Endodermal cell (in vitro differentiated cells): ENCODE measurements around the gene LIN28B. TPM values are rescaled to one million over a fixed set of nuclear protein-coding genes. Genes with fewer than 3 reads are reported as not detected.

Source experiments
- DNase-seq: peaks from one replicate; pipeline ENCODE4 v3.0.0-alpha.2; 2017
- H3K27ac ChIP-seq: 2 replicates; pipeline ENCODE4 v1.5.1; 2013; ENCODE audit warnings: mild to moderate bottlenecking, low read depth, low read length, moderate library complexity
- H3K27me3 ChIP-seq: 2 replicates; pipeline ENCODE4 v1.6.1; 2013; ENCODE audit warnings: mild to moderate bottlenecking, low read length, moderate library complexity; ENCODE audit not compliant: insufficient read depth, control insufficient read depth, poor library complexity, severe bottlenecking
- H3K36me3 ChIP-seq: 2 replicates; pipeline ENCODE4 v1.7.0; 2013; ENCODE audit warnings: mild to moderate bottlenecking, low read length, moderate library complexity; ENCODE audit not compliant: control insufficient read depth, insufficient read depth
- H3K4me1 ChIP-seq: one replicate; pipeline ENCODE4 v1.7.0; 2013; ENCODE audit warnings: low read length; ENCODE audit not compliant: control insufficient read depth, insufficient read depth
- H3K4me3 ChIP-seq: 2 replicates; pipeline ENCODE4 v1.5.1; 2013; ENCODE audit warnings: mild to moderate bottlenecking, low read length, moderate library complexity
- H3K9ac ChIP-seq: 2 replicates; pipeline ENCODE4 v1.6.1; 2013; ENCODE audit warnings: mild to moderate bottlenecking, low read length, moderate library complexity; ENCODE audit not compliant: poor library complexity, severe bottlenecking; ENCODE audit errors: extremely low read depth
- H3K9me3 ChIP-seq: 2 replicates; pipeline ENCODE4 v1.6.1; 2013; ENCODE audit warnings: mild to moderate bottlenecking, low read length, moderate library complexity; ENCODE audit not compliant: control insufficient read depth
- H3K27ac Mint-ChIP-seq: 2 replicates; pipeline ENCODE4 v1.8.0; 2020; ENCODE audit warnings: mixed read lengths
- H3K27me3 Mint-ChIP-seq: 2 replicates; pipeline ENCODE4 v1.8.0; 2021; ENCODE audit warnings: mild to moderate bottlenecking, mixed read lengths; ENCODE audit not compliant: insufficient read depth
- H3K36me3 Mint-ChIP-seq: 2 replicates; pipeline ENCODE4 v1.8.0; 2020; ENCODE audit warnings: low read depth, mixed read lengths
- H3K4me1 Mint-ChIP-seq: 2 replicates; pipeline ENCODE4 v1.8.0; 2020; ENCODE audit warnings: mixed read lengths
- H3K4me3 Mint-ChIP-seq: 2 replicates; pipeline ENCODE4 v1.8.0; 2020; ENCODE audit warnings: mild to moderate bottlenecking, moderate library complexity, mixed read lengths
- H3K9me3 Mint-ChIP-seq: 2 replicates; pipeline ENCODE4 v1.8.0; 2020; ENCODE audit warnings: mild to moderate bottlenecking, mixed read lengths
- WGBS, 2 experiments: methylation state at CpG; one replicate each; pipeline versions ENCODE4 v1.1.5 to v1.1.7; 2013; ENCODE audit warnings: missing lambda C conversion rate in 2 of 2, mixed read lengths in 1 of 2; ENCODE audit not compliant: insufficient coverage in 1 of 2, insufficient read length in 1 of 2; 5-methylcytosine and 5-hydroxymethylcytosine counted together
- total RNA-seq, 2 donors: library from RNA; stranded (reverse); fragmentation: NEBNext Ultra II Directional in 1 of 2; extraction: Animal tissue kit (Norgen Biotek cat#: 25700) in 1 of 2; gene quantifications; 2 replicates in 1 of 2; 3 replicates in 1 of 2; pipeline ENCODE4 v1.2.1, GENCODE V29; 2021
- TF ChIP-seq, protein P1 (sequence below): fragments of 200-600 bp; sonication (generic); conservative IDR thresholded peaks from 2 replicates; pipeline ENCODE4 v1.5.0; 2021; ENCODE audit warnings: antibody characterized with exemption, mild to moderate bottlenecking

LIN28B gene
- total RNA-seq, 2 donors from 2014 or later = 65.1 to 65.3 TPM

DNA sequence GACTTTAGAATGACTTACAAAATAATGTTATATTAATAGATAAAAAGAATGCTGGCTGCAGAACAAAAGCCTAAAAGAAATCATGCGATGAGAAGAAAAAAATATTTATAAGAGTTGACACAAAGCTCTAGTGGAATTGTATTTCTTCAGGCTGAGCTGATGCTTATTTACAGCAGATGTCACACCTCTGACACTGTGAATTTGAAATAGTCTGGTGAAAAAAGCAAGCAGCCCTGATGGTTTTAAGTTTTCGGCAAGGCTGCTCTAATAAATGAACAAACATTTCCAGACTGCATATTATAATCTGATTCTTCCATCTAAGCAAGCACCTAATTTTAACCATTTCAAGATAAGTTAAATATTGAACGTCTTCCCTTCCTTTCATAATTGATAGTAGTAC, 109.9 kb downstream of the LIN28B start:
- no peaks in the 10 kb centered on the region for H3K9me3 ChIP-seq
- WGBS, 2 experiments = 97 to 100% methylated on average over 2 to 3 of the region's 3 CpGs
- TF ChIP-seq, protein P1, sequence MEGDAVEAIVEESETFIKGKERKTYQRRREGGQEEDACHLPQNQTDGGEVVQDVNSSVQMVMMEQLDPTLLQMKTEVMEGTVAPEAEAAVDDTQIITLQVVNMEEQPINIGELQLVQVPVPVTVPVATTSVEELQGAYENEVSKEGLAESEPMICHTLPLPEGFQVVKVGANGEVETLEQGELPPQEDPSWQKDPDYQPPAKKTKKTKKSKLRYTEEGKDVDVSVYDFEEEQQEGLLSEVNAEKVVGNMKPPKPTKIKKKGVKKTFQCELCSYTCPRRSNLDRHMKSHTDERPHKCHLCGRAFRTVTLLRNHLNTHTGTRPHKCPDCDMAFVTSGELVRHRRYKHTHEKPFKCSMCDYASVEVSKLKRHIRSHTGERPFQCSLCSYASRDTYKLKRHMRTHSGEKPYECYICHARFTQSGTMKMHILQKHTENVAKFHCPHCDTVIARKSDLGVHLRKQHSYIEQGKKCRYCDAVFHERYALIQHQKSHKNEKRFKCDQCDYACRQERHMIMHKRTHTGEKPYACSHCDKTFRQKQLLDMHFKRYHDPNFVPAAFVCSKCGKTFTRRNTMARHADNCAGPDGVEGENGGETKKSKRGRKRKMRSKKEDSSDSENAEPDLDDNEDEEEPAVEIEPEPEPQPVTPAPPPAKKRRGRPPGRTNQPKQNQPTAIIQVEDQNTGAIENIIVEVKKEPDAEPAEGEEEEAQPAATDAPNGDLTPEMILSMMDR = no peak
- Mint-ChIP-seq H3K27me3 (no peaks in the 10 kb centered on the region), H3K27ac (no peak overlapping the region), H3K9me3 (no peaks in the 10 kb centered on the region), H3K4me3 (no peak overlapping the region), H3K36me3 (peaks cover 6% of the 10 kb centered on the region), H3K4me1 (no peaks in the 10 kb centered on the region)
- no peak overlapping the region for H3K9ac ChIP-seq
- no peaks in the 10 kb centered on the region for H3K36me3 ChIP-seq
- DNase-seq = no peak
- no peak overlapping the region for H3K4me3 ChIP-seq
- no peak overlapping the region for H3K27ac ChIP-seq
- H3K4me1 ChIP-seq = no peaks in the 10 kb centered on the region
- H3K27me3 ChIP-seq = no peaks in the 10 kb centered on the region

DNA sequence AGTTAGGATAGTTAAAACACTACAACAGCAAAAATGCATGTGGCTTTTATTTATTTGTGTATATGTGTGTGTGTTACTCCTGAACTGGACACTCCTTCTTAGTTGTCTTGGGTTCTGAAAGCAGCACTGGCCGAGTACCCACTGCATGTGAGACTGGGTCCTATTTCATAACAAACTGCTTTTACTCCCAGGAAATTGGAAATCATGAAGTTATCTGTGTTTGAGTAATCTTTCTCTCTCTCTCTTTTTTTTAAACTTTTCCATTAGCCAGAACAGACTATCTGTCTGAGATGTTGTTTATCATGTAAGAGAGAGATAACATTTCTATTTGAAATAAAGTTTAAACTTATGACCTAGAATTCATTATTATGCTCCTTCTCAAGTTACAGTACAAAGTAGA, 110.4 kb downstream of the LIN28B start:
- no peak overlapping the region for H3K4me3 Mint-ChIP-seq
- no peaks in the 10 kb centered on the region for H3K27me3 Mint-ChIP-seq
- no peak overlapping the region for H3K4me3 ChIP-seq
- DNase-seq = no peak
- H3K9ac ChIP-seq = no peak overlapping the region
- peaks cover 6% of the 10 kb centered on the region for H3K36me3 Mint-ChIP-seq
- H3K27me3 ChIP-seq = no peaks in the 10 kb centered on the region
- WGBS, 2 experiments = 82% methylated on average over 1 of the region's 1 CpG; no CpG with 5 or more reads in 1 of the 2 experiments
- TF ChIP-seq, protein P1 = no peak
- H3K9me3 ChIP-seq = no peaks in the 10 kb centered on the region
- no peaks in the 10 kb centered on the region for H3K4me1 ChIP-seq
- H3K27ac ChIP-seq = no peak overlapping the region
- H3K27ac Mint-ChIP-seq = no peak overlapping the region
- no peaks in the 10 kb centered on the region for H3K4me1 Mint-ChIP-seq
- H3K36me3 ChIP-seq = no peaks in the 10 kb centered on the region
- no peaks in the 10 kb centered on the region for H3K9me3 Mint-ChIP-seq

DNA sequence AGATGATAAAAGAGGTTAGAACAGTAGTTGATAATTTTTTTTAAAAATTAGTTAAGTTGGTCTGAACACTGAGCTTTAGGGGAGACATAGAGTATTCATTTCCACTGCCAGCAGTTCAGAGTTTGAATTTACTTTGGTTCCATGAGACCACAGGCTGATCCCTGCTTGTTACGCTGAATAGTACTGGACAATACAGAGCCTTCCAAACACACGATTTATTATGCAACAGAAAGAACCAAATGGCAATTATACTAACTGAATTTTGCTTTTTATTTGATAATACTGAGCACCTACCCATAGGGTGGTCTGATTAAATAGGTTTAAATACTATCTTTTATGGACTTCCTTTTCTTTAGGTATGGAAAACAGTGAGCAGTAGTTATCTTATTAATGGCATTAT, 111.5 kb downstream of the LIN28B start:
- Mint-ChIP-seq H3K4me3 (no peak overlapping the region), H3K36me3 (peaks cover 9% of the 10 kb centered on the region), H3K9me3 (no peaks in the 10 kb centered on the region), H3K27ac (no peak overlapping the region), H3K4me1 (peaks cover 2% of the 10 kb centered on the region), H3K27me3 (no peaks in the 10 kb centered on the region)
- Histone ChIP-seq H3K27ac (no peak overlapping the region), H3K4me1 (no peaks in the 10 kb centered on the region), H3K36me3 (no peaks in the 10 kb centered on the region), H3K9me3 (no peaks in the 10 kb centered on the region), H3K27me3 (no peaks in the 10 kb centered on the region), H3K4me3 (no peak overlapping the region), H3K9ac (no peak overlapping the region)
- TF ChIP-seq, protein P1 = no peak
- 88 to 100% methylated on average over 2 of the region's 2 CpGs for WGBS, 2 experiments
- no peak for DNase-seq
